GM19043 (cell line): ENCODE measurements around the gene PIGK.

Experiments
- ATAC-seq: cut with Tn5 transposase; IDR thresholded peaks from one replicate; pipeline ENCODE4 v1.9.1; 2021; ENCODE audit warnings: low read depth; ENCODE audit not compliant: unreplicated experiment

The PIGK gene

GRCh38 chr1:77044133-77044849 is 174.9 kb downstream of the PIGK start:
- no peak for ATAC-seq

- ATAC-seq = no peak
Observed at GRCh38 chr1:77040826-77041225, 178.4 kb downstream of the PIGK start.

- no peak for ATAC-seq
Observed at GRCh38 chr1:77039739-77040138, 179.5 kb downstream of the PIGK start.

DNA sequence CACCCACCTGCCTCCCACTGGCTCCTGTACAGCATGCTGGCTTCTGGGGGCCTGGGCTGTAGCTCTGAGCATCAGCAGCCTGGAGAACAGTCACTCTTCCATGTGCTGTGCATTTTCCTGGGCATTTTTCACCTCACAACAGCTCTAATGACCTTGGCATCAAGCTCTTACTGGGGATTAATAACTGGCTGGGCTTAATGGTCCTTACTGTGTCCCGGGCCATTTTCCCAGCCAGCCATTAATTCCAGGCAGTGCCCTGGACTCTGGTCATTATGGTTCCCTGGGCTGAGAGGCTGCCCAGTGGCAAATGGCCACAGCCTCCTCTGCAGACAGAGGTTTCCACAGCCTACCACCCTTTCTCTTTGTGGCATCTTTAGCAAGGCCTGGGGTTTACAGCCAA is 180.1 kb downstream of the PIGK start:
- no peak for ATAC-seq
